Esophagus muscularis mucosa (tissue), 3 donors: Measurements from ENCODE around the gene MYRIP.

Experiments used
- POLR2A ChIP-seq: fragments of 450-650 bp; IDR thresholded peaks from one replicate; pipeline ENCODE4 v1.6.1; 2017; ENCODE audit warnings: antibody characterized with exemption, moderate library complexity, mild to moderate bottlenecking, low read depth
- POLR2AphosphoS5 ChIP-seq, 2 donors: sonication (generic); formaldehyde crosslinking; IDR thresholded peaks; one replicate each; pipeline ENCODE4 v1.6.1; 2017; ENCODE audit warnings: antibody characterized with exemption in 2 of 2
- TF ChIP-seq, protein P1 (sequence below), 3 experiments: fragments of 200-600 bp in 2 of 3; fragments of 450-650 bp in 1 of 3; sonication (generic) in 2 of 3; IDR thresholded peaks; one replicate each; pipeline ENCODE4 v1.5.1; 2017 to 2019; ENCODE audit warnings: antibody characterized with exemption in 3 of 3, mild to moderate bottlenecking in 2 of 3, moderate library complexity in 1 of 3

DNA sequence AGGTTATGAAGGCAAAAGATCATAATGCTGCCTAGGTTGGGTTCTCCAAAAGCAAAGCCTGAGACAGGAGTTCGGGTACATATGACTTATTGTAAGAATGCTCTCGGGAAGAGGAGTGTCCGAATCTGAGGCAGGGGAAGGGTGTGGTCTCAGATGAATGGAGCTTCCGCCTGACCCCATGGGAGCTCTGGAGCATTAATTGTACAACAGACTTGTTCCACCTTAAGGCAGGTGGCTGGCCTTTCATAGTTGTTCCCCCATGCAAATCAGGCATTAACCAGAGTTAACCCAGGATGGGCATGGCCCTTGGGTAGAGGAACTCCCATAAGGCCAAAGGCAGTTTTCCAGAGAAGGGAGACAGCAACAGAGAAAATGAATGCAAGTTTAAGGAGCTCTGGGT, 170.6 kb downstream of the MYRIP start:
- TF ChIP-seq POLR2AphosphoS5 (IDR thresholded peaks at IDR 0.05): no peak
- TF ChIP-seq, protein P1, sequence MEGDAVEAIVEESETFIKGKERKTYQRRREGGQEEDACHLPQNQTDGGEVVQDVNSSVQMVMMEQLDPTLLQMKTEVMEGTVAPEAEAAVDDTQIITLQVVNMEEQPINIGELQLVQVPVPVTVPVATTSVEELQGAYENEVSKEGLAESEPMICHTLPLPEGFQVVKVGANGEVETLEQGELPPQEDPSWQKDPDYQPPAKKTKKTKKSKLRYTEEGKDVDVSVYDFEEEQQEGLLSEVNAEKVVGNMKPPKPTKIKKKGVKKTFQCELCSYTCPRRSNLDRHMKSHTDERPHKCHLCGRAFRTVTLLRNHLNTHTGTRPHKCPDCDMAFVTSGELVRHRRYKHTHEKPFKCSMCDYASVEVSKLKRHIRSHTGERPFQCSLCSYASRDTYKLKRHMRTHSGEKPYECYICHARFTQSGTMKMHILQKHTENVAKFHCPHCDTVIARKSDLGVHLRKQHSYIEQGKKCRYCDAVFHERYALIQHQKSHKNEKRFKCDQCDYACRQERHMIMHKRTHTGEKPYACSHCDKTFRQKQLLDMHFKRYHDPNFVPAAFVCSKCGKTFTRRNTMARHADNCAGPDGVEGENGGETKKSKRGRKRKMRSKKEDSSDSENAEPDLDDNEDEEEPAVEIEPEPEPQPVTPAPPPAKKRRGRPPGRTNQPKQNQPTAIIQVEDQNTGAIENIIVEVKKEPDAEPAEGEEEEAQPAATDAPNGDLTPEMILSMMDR (IDR thresholded peaks at IDR 0.05): no peak
- no peak for TF ChIP-seq POLR2A
